ENCODE results near the gene PRMT7.
"Not testable (repeated sequence)": the region's sequence is repeated elsewhere in the genome, so short reads cannot be mapped to it uniquely, and the experiment has no call there.

The PRMT7 gene

DNA sequence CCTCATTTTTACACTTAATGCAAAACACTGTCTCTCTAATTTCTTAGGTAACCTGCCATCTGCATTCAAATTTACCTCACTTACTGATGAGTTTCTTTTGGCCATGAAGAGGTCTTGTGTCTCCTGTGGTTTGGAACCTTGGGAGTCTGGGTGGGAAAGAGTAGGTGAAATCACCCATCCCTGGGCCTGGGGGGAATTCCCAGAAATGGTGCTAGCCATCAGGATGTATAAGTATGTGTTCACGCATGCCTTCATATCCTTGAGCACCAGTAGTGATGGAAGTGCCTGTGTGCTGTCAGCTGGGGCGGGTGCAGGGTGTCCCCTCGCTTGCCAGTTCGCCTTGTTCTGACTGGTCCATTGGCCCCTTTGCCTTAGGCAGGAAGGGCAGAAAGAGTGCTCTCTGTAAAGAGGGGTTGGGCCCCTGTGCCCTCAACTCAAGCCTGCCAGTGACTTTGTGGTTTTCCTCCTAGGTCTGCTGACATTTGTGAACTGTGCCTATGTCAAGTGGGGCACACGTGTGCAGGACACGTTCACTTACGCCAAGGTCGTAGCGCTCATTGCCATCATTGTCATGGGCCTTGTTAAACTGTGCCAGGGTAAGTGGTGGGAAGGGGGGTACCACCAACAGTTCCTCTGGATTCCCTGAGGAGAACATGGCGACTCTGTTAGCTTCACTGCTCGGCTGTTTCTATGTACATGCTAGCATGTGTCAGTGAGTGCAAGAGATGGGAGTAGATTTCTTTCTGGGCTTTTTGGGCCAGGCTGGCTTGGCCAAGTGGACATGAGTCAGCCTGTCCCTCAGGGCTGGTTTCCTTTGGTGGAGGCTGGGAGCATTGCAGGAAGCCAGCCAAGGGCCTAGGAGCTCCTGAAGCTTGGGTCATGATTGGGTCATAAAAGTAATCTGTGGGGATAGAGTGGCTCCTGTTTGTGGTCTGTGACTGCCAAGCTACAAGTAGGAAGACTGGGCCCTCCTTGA, 23.3 kb upstream of the PRMT7 start:
- DNase-seq (ENCODE audit: low read depth in 1 of 2, low spot score in 1 of 2) = peak in 1 of 2 experiments; percentile 57
- TF ChIP-seq JUND (IDR thresholded peaks at IDR 0.05; ENCODE audit: low read depth) = no peak

DNA sequence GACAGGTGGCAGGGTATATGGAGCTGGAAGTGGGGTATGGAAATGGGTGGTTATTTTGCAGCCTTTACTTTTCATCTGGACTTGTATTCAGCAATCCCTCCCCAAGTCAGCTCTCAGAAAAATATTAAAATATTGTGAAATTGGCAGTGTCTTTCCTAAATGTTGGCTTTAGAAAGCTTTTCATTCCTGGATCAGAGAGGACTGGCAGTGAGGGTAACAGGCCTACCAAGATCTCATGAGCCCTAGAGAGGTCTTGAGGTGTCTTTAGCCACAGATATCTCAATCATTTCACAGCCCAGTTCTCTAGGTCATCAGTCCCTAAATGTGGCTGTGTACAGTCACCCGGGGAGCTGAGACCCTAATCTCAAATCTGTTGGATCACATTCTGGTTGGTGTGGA, 22.6 kb upstream of the PRMT7 start:
- no peak for DNase-seq (ENCODE audit: low read depth in 1 of 2, low spot score in 1 of 2)

More for the DNA sequence above, 23.3 kb upstream of the PRMT7 start:
- in situ Hi-C loops (cut with HindIII; ENCODE audit: low pct_unique_long_range_greater_than_20kb, low sequenced_read_pairs) = no loop called here

GRCh38 chr16:68288796-68289195, 22.0 kb upstream of the PRMT7 start:
- DNase-seq (ENCODE audit: low read depth in 1 of 2, low spot score in 1 of 2); in situ Hi-C loops (cut with HindIII; ENCODE audit: low pct_unique_long_range_greater_than_20kb, low sequenced_read_pairs): not testable (repeated sequence)

More for the DNA sequence above, 22.6 kb upstream of the PRMT7 start:
- TF ChIP-seq JUND (IDR thresholded peaks at IDR 0.05; ENCODE audit: low read depth) = no peak
- in situ Hi-C loops (cut with HindIII; ENCODE audit: low pct_unique_long_range_greater_than_20kb, low sequenced_read_pairs) = no loop called here

GRCh38 chr16:68289202-68289601, 21.6 kb upstream of the PRMT7 start:
- in situ Hi-C loops (cut with HindIII; ENCODE audit: low pct_unique_long_range_greater_than_20kb, low sequenced_read_pairs) = no loop called here
- DNase-seq (ENCODE audit: low read depth in 1 of 2, low spot score in 1 of 2) = no peak
- TF ChIP-seq JUND (IDR thresholded peaks at IDR 0.05; ENCODE audit: low read depth) = no peak

DNA sequence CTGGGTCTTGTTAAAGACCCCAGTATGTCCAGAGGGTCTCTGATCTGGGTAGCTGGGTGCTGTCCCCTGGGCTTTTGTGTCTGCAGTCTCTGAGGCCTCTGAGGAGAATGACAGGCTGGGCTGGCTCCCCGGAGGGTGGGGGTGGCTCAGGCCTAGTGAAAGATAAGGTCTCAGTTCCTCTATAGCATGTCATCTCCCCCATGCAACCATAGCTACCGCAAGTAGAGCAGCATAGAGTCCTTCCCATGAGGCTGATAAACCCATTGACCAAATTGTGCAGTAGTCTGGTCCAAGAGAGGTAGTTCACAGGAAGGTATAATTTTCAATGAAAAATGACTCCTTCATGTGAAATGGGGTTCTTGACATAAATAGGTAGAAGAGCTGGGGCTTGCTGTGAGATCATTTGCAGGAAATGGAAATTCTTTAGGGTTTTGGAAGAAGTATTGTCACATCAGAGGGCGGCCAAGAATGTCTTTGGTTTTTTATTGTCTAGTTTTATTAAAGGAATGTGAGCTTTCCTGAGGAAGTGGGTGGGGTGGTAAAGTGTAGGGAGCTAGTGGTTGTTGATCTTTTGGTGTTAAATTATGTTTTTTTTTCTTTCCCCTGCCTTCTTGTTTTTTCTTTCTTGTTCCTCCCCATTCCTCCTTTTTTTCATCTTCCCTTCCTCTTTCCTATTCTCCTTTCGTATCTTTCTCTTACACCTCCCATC, 21.0 kb upstream of the PRMT7 start:
- in situ Hi-C loops (cut with HindIII; ENCODE audit: low pct_unique_long_range_greater_than_20kb, low sequenced_read_pairs) = no loop called here
- TF ChIP-seq JUND (IDR thresholded peaks at IDR 0.05; ENCODE audit: low read depth) = no peak
- no peak for DNase-seq (ENCODE audit: low read depth in 1 of 2, low spot score in 1 of 2)

- DNase-seq (ENCODE audit: low read depth in 1 of 2, low spot score in 1 of 2) = no peak
- in situ Hi-C loops (cut with HindIII; ENCODE audit: low pct_unique_long_range_greater_than_20kb, low sequenced_read_pairs) = no loop called here
- TF ChIP-seq JUND (IDR thresholded peaks at IDR 0.05; ENCODE audit: low read depth) = no peak
Measured at GRCh38 chr16:68290450-68290849, 20.4 kb upstream of the PRMT7 start.

GRCh38 chr16:68291227-68291626, 19.6 kb upstream of the PRMT7 start:
- in situ Hi-C loops (cut with HindIII; ENCODE audit: low pct_unique_long_range_greater_than_20kb, low sequenced_read_pairs) = no loop called here
- DNase-seq (ENCODE audit: low read depth in 1 of 2, low spot score in 1 of 2) = no peak

DNA sequence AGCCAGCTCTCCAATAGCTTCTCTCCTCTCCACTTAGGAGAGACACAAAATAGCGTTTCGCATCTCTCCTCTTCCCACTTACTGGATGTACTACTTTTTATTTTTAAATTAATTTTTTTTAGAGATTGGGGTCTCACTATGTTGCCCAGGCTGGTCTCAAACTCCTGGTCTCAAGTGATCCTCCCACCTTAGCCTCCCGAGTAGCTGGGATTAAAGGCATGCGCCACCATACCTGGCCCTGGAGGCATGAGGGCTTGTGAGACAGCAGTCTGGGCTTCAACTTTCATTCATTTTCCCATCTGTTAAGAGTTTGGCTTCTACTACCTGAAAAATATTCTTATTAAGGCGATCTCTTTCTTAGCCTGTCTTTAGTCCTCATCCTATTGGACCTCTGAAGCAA, 18.4 kb upstream of the PRMT7 start:
- DNase-seq (ENCODE audit: low read depth in 1 of 2, low spot score in 1 of 2) = no peak
- in situ Hi-C loops (cut with HindIII; ENCODE audit: low pct_unique_long_range_greater_than_20kb, low sequenced_read_pairs) = no loop called here
- no peak for TF ChIP-seq JUND (IDR thresholded peaks at IDR 0.05; ENCODE audit: low read depth)

More at GRCh38 chr16:68291227-68291626, 19.6 kb upstream of the PRMT7 start:
- no peak for TF ChIP-seq JUND (IDR thresholded peaks at IDR 0.05; ENCODE audit: low read depth)

GRCh38 chr16:68296291-68296690, 14.5 kb upstream of the PRMT7 start:
- no peak for DNase-seq (ENCODE audit: low read depth in 1 of 2, low spot score in 1 of 2)
- no peak for TF ChIP-seq JUND (IDR thresholded peaks at IDR 0.05; ENCODE audit: low read depth)
- in situ Hi-C loops (cut with HindIII; ENCODE audit: low pct_unique_long_range_greater_than_20kb, low sequenced_read_pairs) = no loop called here

DNA sequence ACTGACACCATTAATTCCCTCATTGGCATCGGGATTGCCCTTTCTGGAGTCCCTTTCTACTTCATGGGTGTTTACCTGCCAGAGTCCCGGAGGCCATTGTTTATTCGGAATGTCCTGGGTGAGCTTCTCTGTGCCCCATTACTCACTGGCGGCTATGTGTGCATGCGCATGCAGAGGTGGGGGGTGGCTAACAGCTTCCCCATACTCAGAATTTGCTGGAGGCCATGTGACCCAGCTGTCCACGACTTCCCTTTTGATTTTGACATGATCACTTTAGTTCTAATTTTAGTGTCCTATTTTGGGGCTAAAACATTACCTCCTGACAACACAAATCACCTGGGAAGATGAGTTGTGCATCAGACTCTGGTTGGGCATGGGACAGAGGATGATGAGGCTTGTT, 14.1 kb upstream of the PRMT7 start:
- no peak for DNase-seq (ENCODE audit: low read depth in 1 of 2, low spot score in 1 of 2)
- in situ Hi-C loops (cut with HindIII; ENCODE audit: low pct_unique_long_range_greater_than_20kb, low sequenced_read_pairs) = no loop called here
- no peak for TF ChIP-seq JUND (IDR thresholded peaks at IDR 0.05; ENCODE audit: low read depth)

GRCh38 chr16:68297908-68298307, 12.9 kb upstream of the PRMT7 start:
- in situ Hi-C loops (cut with HindIII; ENCODE audit: low pct_unique_long_range_greater_than_20kb, low sequenced_read_pairs) = no loop called here
- DNase-seq (ENCODE audit: low read depth in 1 of 2, low spot score in 1 of 2) = no peak
- TF ChIP-seq JUND (IDR thresholded peaks at IDR 0.05; ENCODE audit: low read depth) = no peak

GRCh38 chr16:68298312-68298711, 12.5 kb upstream of the PRMT7 start:
- no peak for TF ChIP-seq JUND (IDR thresholded peaks at IDR 0.05; ENCODE audit: low read depth)
- no peak for DNase-seq (ENCODE audit: low read depth in 1 of 2, low spot score in 1 of 2)
- in situ Hi-C loops (cut with HindIII; ENCODE audit: low pct_unique_long_range_greater_than_20kb, low sequenced_read_pairs) = no loop called here

All from T47D (cell line).